ENCODE measurements around the gene ERC2. TPM values are rescaled to one million over a fixed set of nuclear protein-coding genes. Genes with fewer than 3 reads are reported as not detected.
A peak's percentile ranks its signal among the peaks of the same experiment; 100 is the strongest.

Gene ERC2
- total and polyA plus RNA-seq, 9 donors: 0.52 to 2.0 (median 0.82) TPM

- H3K27me3 ChIP-seq (ENCODE audit: control insufficient read depth, insufficient read depth, low read length): no peaks in the 10 kb centered on the region
- H3K9me3 ChIP-seq (replicated peaks; ENCODE audit: control insufficient read depth, low read depth, low read length): no peaks in the 10 kb centered on the region
- no peaks in the 10 kb centered on the region for H3K4me1 ChIP-seq (ENCODE audit: control insufficient read depth, insufficient read depth, low read length)
- no peak overlapping the region for H3K27ac ChIP-seq (ENCODE audit: low read length)
- no peaks in the 10 kb centered on the region for H3K36me3 ChIP-seq (ENCODE audit: control insufficient read depth, insufficient read depth, low read length)
- no peak overlapping the region for H3K4me3 ChIP-seq (ENCODE audit: low read length)
- DNase-seq: peak; percentile 44
Observed at GRCh38 chr3:55746808-55747413, 721.4 kb downstream of the ERC2 start.

GRCh38 chr3:55742832-55743136 lies 725.5 kb downstream of the ERC2 start:
- Histone ChIP-seq H3K27ac (ENCODE audit: low read length) (no peak overlapping the region), H3K27me3 (ENCODE audit: control insufficient read depth, insufficient read depth, low read length) (no peaks in the 10 kb centered on the region), H3K4me3 (ENCODE audit: low read length) (no peak overlapping the region), H3K9me3 (replicated peaks; ENCODE audit: control insufficient read depth, low read depth, low read length) (no peaks in the 10 kb centered on the region), H3K4me1 (ENCODE audit: control insufficient read depth, insufficient read depth, low read length) (no peaks in the 10 kb centered on the region), H3K36me3 (ENCODE audit: control insufficient read depth, insufficient read depth, low read length) (no peaks in the 10 kb centered on the region)
- DNase-seq: no peak
- 72% methylated on average over 2 of the region's 2 CpGs for WGBS (ENCODE audit: insufficient coverage)

GRCh38 chr3:55742022-55742831 lies 726.0 kb downstream of the ERC2 start:
- no peak overlapping the region for H3K4me3 ChIP-seq (ENCODE audit: low read length)
- H3K27me3 ChIP-seq (ENCODE audit: control insufficient read depth, insufficient read depth, low read length): no peaks in the 10 kb centered on the region
- no CpG with 5 or more reads among the region's 4 CpGs for WGBS (ENCODE audit: insufficient coverage)
- no peaks in the 10 kb centered on the region for H3K4me1 ChIP-seq (ENCODE audit: control insufficient read depth, insufficient read depth, low read length)
- H3K36me3 ChIP-seq (ENCODE audit: control insufficient read depth, insufficient read depth, low read length): no peaks in the 10 kb centered on the region
- no peak for DNase-seq
- H3K9me3 ChIP-seq (replicated peaks; ENCODE audit: control insufficient read depth, low read depth, low read length): no peaks in the 10 kb centered on the region
- no peak overlapping the region for H3K27ac ChIP-seq (ENCODE audit: low read length)

- H3K4me1 ChIP-seq (ENCODE audit: control insufficient read depth, insufficient read depth, low read length): no peaks in the 10 kb centered on the region
Observed at GRCh38 chr3:55737186-55737585, 731.1 kb downstream of the ERC2 start.

GRCh38 chr3:55735976-55736375 lies 732.3 kb downstream of the ERC2 start:
- H3K27ac ChIP-seq (ENCODE audit: low read length): no peak overlapping the region
- DNase-seq: no peak

More at GRCh38 chr3:55737186-55737585, 731.1 kb downstream of the ERC2 start:
- no peak for DNase-seq
- Histone ChIP-seq H3K36me3 (ENCODE audit: control insufficient read depth, insufficient read depth, low read length) (no peaks in the 10 kb centered on the region), H3K27ac (ENCODE audit: low read length) (no peak overlapping the region), H3K9me3 (replicated peaks; ENCODE audit: control insufficient read depth, low read depth, low read length) (no peaks in the 10 kb centered on the region), H3K27me3 (ENCODE audit: control insufficient read depth, insufficient read depth, low read length) (no peaks in the 10 kb centered on the region), H3K4me3 (ENCODE audit: low read length) (no peak overlapping the region)
- WGBS (ENCODE audit: insufficient coverage): 43% methylated on average over 1 of the region's 5 CpGs

GRCh38 chr3:55731741-55732140 lies 736.5 kb downstream of the ERC2 start:
- WGBS (ENCODE audit: insufficient coverage): no CpG with 5 or more reads among the region's 3 CpGs
- H3K27ac ChIP-seq (ENCODE audit: low read length): no peak overlapping the region
- H3K4me3 ChIP-seq (ENCODE audit: low read length): no peak overlapping the region
- no peaks in the 10 kb centered on the region for H3K36me3 ChIP-seq (ENCODE audit: control insufficient read depth, insufficient read depth, low read length)
- H3K4me1 ChIP-seq (ENCODE audit: control insufficient read depth, insufficient read depth, low read length): no peaks in the 10 kb centered on the region
- no peak for DNase-seq
- no peaks in the 10 kb centered on the region for H3K9me3 ChIP-seq (replicated peaks; ENCODE audit: control insufficient read depth, low read depth, low read length)
- no peaks in the 10 kb centered on the region for H3K27me3 ChIP-seq (ENCODE audit: control insufficient read depth, insufficient read depth, low read length)

More at GRCh38 chr3:55735976-55736375, 732.3 kb downstream of the ERC2 start:
- WGBS (ENCODE audit: insufficient coverage): 79% methylated on average over 2 of the region's 3 CpGs
- Histone ChIP-seq H3K36me3 (ENCODE audit: control insufficient read depth, insufficient read depth, low read length) (no peaks in the 10 kb centered on the region), H3K4me3 (ENCODE audit: low read length) (no peak overlapping the region), H3K4me1 (ENCODE audit: control insufficient read depth, insufficient read depth, low read length) (no peaks in the 10 kb centered on the region), H3K27me3 (ENCODE audit: control insufficient read depth, insufficient read depth, low read length) (no peaks in the 10 kb centered on the region), H3K9me3 (replicated peaks; ENCODE audit: control insufficient read depth, low read depth, low read length) (no peaks in the 10 kb centered on the region)

- no peaks in the 10 kb centered on the region for H3K27me3 ChIP-seq (ENCODE audit: control insufficient read depth, insufficient read depth, low read length)
- DNase-seq: no peak
- H3K4me1 ChIP-seq (ENCODE audit: control insufficient read depth, insufficient read depth, low read length): no peaks in the 10 kb centered on the region
- H3K9me3 ChIP-seq (replicated peaks; ENCODE audit: control insufficient read depth, low read depth, low read length): no peaks in the 10 kb centered on the region
- no peak overlapping the region for H3K27ac ChIP-seq (ENCODE audit: low read length)
- 80% methylated on average over 1 of the region's 7 CpGs for WGBS (ENCODE audit: insufficient coverage)
- no peaks in the 10 kb centered on the region for H3K36me3 ChIP-seq (ENCODE audit: control insufficient read depth, insufficient read depth, low read length)
- H3K4me3 ChIP-seq (ENCODE audit: low read length): no peak overlapping the region
Observed at GRCh38 chr3:55729546-55729945, 738.7 kb downstream of the ERC2 start.

GRCh38 chr3:55728461-55729100 lies 739.7 kb downstream of the ERC2 start:
- DNase-seq: no peak
- no peaks in the 10 kb centered on the region for H3K36me3 ChIP-seq (ENCODE audit: control insufficient read depth, insufficient read depth, low read length)
- no peak overlapping the region for H3K4me3 ChIP-seq (ENCODE audit: low read length)
- no peaks in the 10 kb centered on the region for H3K27me3 ChIP-seq (ENCODE audit: control insufficient read depth, insufficient read depth, low read length)
- H3K9me3 ChIP-seq (replicated peaks; ENCODE audit: control insufficient read depth, low read depth, low read length): no peaks in the 10 kb centered on the region
- peaks cover 4% of the 10 kb centered on the region for H3K4me1 ChIP-seq (ENCODE audit: control insufficient read depth, insufficient read depth, low read length)
- H3K27ac ChIP-seq (ENCODE audit: low read length): no peak overlapping the region
- WGBS (ENCODE audit: insufficient coverage): 77% methylated on average over 3 of the region's 5 CpGs

- Histone ChIP-seq H3K4me1 (ENCODE audit: control insufficient read depth, insufficient read depth, low read length) (peaks cover 6% of the 10 kb centered on the region), H3K27ac (ENCODE audit: low read length) (no peak overlapping the region), H3K27me3 (ENCODE audit: control insufficient read depth, insufficient read depth, low read length) (no peaks in the 10 kb centered on the region), H3K36me3 (ENCODE audit: control insufficient read depth, insufficient read depth, low read length) (no peaks in the 10 kb centered on the region), H3K4me3 (ENCODE audit: low read length) (no peak overlapping the region), H3K9me3 (replicated peaks; ENCODE audit: control insufficient read depth, low read depth, low read length) (no peaks in the 10 kb centered on the region)
- no CpG with 5 or more reads among the region's 2 CpGs for WGBS (ENCODE audit: insufficient coverage)
- DNase-seq: no peak
Observed at GRCh38 chr3:55726501-55726775, 741.8 kb downstream of the ERC2 start.

GRCh38 chr3:55725681-55726500 lies 742.4 kb downstream of the ERC2 start:
- DNase-seq: no peak
- Histone ChIP-seq H3K36me3 (ENCODE audit: control insufficient read depth, insufficient read depth, low read length) (no peaks in the 10 kb centered on the region), H3K27ac (ENCODE audit: low read length) (no peak overlapping the region), H3K4me3 (ENCODE audit: low read length) (no peak overlapping the region), H3K4me1 (ENCODE audit: control insufficient read depth, insufficient read depth, low read length) (peaks cover 6% of the 10 kb centered on the region), H3K9me3 (replicated peaks; ENCODE audit: control insufficient read depth, low read depth, low read length) (no peaks in the 10 kb centered on the region), H3K27me3 (ENCODE audit: control insufficient read depth, insufficient read depth, low read length) (no peaks in the 10 kb centered on the region)
- 30% methylated on average over 2 of the region's 3 CpGs for WGBS (ENCODE audit: insufficient coverage)

All from muscle of leg (tissue), 11 donors.